T-helper 17 cell (primary cell): Measurements from ENCODE around the gene C4BPB. TPM values are rescaled to one million over a fixed set of nuclear protein-coding genes. Genes with fewer than 3 reads are reported as not detected.

ENCODE experiments used
- ATAC-seq: fragments of 150-1000 bp; cut with Tn5 transposase; 2 replicates; pipeline ENCODE4 v1.10.0; 2021; ENCODE audit warnings: mild to moderate bottlenecking, moderate library complexity
- DNase-seq, 3 donors: peaks; one replicate each; pipeline versions ENCODE4 v3.0.0 to v3.0.0-alpha.2; 2020 to 2021
- H3K9me3 ChIP-seq: one replicate; pipeline ENCODE4 v1.7.0; 2013; ENCODE audit warnings: low read length, mild to moderate bottlenecking; ENCODE audit not compliant: control insufficient read depth, poor library complexity, severe bottlenecking
- H3K27ac Mint-ChIP-seq: one replicate; pipeline ENCODE4 v1.8.0; 2022; ENCODE audit warnings: mild to moderate bottlenecking, moderate library complexity, mixed read lengths
- H3K27me3 Mint-ChIP-seq: one replicate; pipeline ENCODE4 v1.8.0; 2022; ENCODE audit warnings: mixed read lengths
- H3K36me3 Mint-ChIP-seq: one replicate; pipeline ENCODE4 v1.8.0; 2022; ENCODE audit warnings: low read depth, mixed read lengths
- H3K4me1 Mint-ChIP-seq: one replicate; pipeline ENCODE4 v1.8.0; 2022; ENCODE audit warnings: mild to moderate bottlenecking, mixed read lengths
- H3K4me3 Mint-ChIP-seq: one replicate; pipeline ENCODE4 v1.8.0; 2022; ENCODE audit warnings: mild to moderate bottlenecking, moderate library complexity, mixed read lengths
- total RNA-seq, 4 donors: library from RNA in 2 of 4; stranded (reverse) in 2 of 4; gene quantifications; one replicate each; pipeline ENCODE4 v1.2.3 and lab custom pipeline; 2022 to 2026

C4BPB gene
- total RNA-seq, 2 donors from 2014 or later, result 0.27 TPM; not detected in 1

- Mint-ChIP-seq H3K27me3 (no peaks in the 10 kb centered on the region), H3K4me1 (peaks cover 29% of the 10 kb centered on the region), H3K36me3 (no peaks in the 10 kb centered on the region), H3K27ac (peak within 1 kb of the TSS; percentile 95), H3K4me3 (peak within 1 kb of the TSS; percentile 97)
- ATAC-seq (peak; percentile 91), DNase-seq (peak; percentile 91 to 92 (median 91))
- no peaks in the 10 kb centered on the region for H3K9me3 ChIP-seq
These were observed 35.5 kb upstream of the C4BPB start, which contains the start of gene PFKFB2 for GRCh38 chr1:207052911-207053769. Gene PFKFB2, plus strand, starts transcription at chr1:207053275. Its CDS starts 1,443 bp downstream, at chr1:207054718.

- Mint-ChIP-seq H3K27me3 (no peaks in the 10 kb centered on the region), H3K4me3 (peak overlapping the region; percentile 0), H3K4me1 (peaks cover 23% of the 10 kb centered on the region), H3K27ac (peak overlapping the region; percentile 95), H3K36me3 (no peaks in the 10 kb centered on the region)
- DNase-seq (no peak), ATAC-seq (no peak)
- no peaks in the 10 kb centered on the region for H3K9me3 ChIP-seq
These were observed 34.2 kb upstream of the C4BPB start for GRCh38 chr1:207054491-207054890.

- no peak overlapping the region for H3K27ac Mint-ChIP-seq
- no peaks in the 10 kb centered on the region for H3K27me3 Mint-ChIP-seq
- H3K4me1 Mint-ChIP-seq, result peaks cover 17% of the 10 kb centered on the region
- no peaks in the 10 kb centered on the region for H3K9me3 ChIP-seq
- ATAC-seq (no peak), DNase-seq (no peak)
- H3K4me3 Mint-ChIP-seq, result no peak overlapping the region
- no peaks in the 10 kb centered on the region for H3K36me3 Mint-ChIP-seq
These were observed 33.2 kb upstream of the C4BPB start for GRCh38 chr1:207055386-207056001.

DNA sequence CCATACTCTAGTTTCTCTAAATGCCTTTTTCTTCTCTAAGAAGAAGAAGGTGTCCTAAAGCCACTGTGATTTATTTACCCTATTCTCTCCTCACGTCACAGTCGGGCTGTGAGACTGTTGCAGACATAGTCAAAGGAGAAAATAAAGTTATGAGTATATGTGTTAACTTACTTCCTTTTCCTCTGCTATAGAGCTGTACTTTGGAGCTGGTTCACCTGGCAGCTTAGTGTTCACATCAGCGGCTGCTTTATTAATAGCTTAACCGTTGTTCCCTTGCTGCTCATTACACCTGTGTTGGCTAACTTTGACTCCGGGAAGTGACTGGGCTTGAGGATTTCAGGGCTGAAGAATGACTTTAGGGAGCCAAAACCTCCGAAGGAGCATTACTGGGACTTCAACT is 32.0 kb upstream of the C4BPB start:
- no peak for ATAC-seq
- no peak for DNase-seq
- Mint-ChIP-seq H3K4me1 (peaks cover 14% of the 10 kb centered on the region), H3K36me3 (no peaks in the 10 kb centered on the region), H3K4me3 (no peak overlapping the region), H3K27me3 (no peaks in the 10 kb centered on the region), H3K27ac (no peak overlapping the region)
- no peaks in the 10 kb centered on the region for H3K9me3 ChIP-seq

- no peaks in the 10 kb centered on the region for H3K9me3 ChIP-seq
- Mint-ChIP-seq H3K27me3 (no peaks in the 10 kb centered on the region), H3K36me3 (peaks cover 6% of the 10 kb centered on the region), H3K27ac (no peak overlapping the region), H3K4me1 (peaks cover 5% of the 10 kb centered on the region), H3K4me3 (no peak overlapping the region)
- ATAC-seq, result no peak
- DNase-seq, result no peak
These were observed 30.4 kb upstream of the C4BPB start for GRCh38 chr1:207058252-207058651.

- DNase-seq, result no peak
- Mint-ChIP-seq H3K4me1 (peaks cover 2% of the 10 kb centered on the region), H3K27ac (no peak overlapping the region), H3K36me3 (peaks cover 6% of the 10 kb centered on the region), H3K27me3 (no peaks in the 10 kb centered on the region), H3K4me3 (no peak overlapping the region)
- no peaks in the 10 kb centered on the region for H3K9me3 ChIP-seq
- no peak for ATAC-seq
These were observed 29.5 kb upstream of the C4BPB start for GRCh38 chr1:207058878-207059867.

- no peak for ATAC-seq
- no peak for DNase-seq
- Mint-ChIP-seq H3K27me3 (no peaks in the 10 kb centered on the region), H3K4me1 (no peaks in the 10 kb centered on the region), H3K36me3 (peaks cover 6% of the 10 kb centered on the region), H3K27ac (no peak overlapping the region), H3K4me3 (no peak overlapping the region)
- no peaks in the 10 kb centered on the region for H3K9me3 ChIP-seq
These were observed 28.8 kb upstream of the C4BPB start for GRCh38 chr1:207059881-207060280.

DNA sequence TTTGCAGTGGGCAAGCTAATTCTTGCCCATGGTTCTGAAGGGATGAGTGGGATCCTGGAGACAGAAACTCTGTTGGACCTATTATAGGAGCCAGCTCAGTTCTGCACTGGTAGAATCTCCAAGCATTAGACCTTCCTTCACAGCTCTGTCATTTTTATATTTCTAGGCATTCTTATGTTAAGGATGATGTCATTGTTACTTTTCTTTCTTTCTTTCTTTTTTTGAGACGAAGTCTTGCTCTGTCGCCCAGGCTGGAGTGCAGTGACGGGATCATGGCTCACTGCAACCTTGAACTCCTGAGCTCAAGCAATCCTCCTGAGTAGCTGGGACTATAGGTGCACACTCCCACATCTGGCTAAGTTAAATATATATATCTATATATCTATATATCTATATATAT is 28.1 kb upstream of the C4BPB start:
- no peaks in the 10 kb centered on the region for H3K4me1 Mint-ChIP-seq
- peaks cover 6% of the 10 kb centered on the region for H3K36me3 Mint-ChIP-seq
- no peak overlapping the region for H3K27ac Mint-ChIP-seq
- H3K4me3 Mint-ChIP-seq, result no peak overlapping the region
- H3K9me3 ChIP-seq, result no peaks in the 10 kb centered on the region
- H3K27me3 Mint-ChIP-seq, result no peaks in the 10 kb centered on the region
- ATAC-seq (no peak), DNase-seq (no peak)

- no peak overlapping the region for H3K4me3 Mint-ChIP-seq
- no peak for DNase-seq
- ATAC-seq, result no peak
- H3K27ac Mint-ChIP-seq, result no peak overlapping the region
- no peaks in the 10 kb centered on the region for H3K4me1 Mint-ChIP-seq
- peaks cover 6% of the 10 kb centered on the region for H3K36me3 Mint-ChIP-seq
- H3K9me3 ChIP-seq, result no peaks in the 10 kb centered on the region
- no peaks in the 10 kb centered on the region for H3K27me3 Mint-ChIP-seq
These were observed 26.6 kb upstream of the C4BPB start for GRCh38 chr1:207062058-207062457.

- no peaks in the 10 kb centered on the region for H3K9me3 ChIP-seq
- H3K27ac Mint-ChIP-seq, result no peak overlapping the region
- no peak overlapping the region for H3K4me3 Mint-ChIP-seq
- H3K36me3 Mint-ChIP-seq, result peaks cover 6% of the 10 kb centered on the region
- ATAC-seq (no peak), DNase-seq (no peak)
- H3K4me1 Mint-ChIP-seq, result no peaks in the 10 kb centered on the region
- H3K27me3 Mint-ChIP-seq, result no peaks in the 10 kb centered on the region
These were observed 25.6 kb upstream of the C4BPB start for GRCh38 chr1:207063014-207063413.

DNA sequence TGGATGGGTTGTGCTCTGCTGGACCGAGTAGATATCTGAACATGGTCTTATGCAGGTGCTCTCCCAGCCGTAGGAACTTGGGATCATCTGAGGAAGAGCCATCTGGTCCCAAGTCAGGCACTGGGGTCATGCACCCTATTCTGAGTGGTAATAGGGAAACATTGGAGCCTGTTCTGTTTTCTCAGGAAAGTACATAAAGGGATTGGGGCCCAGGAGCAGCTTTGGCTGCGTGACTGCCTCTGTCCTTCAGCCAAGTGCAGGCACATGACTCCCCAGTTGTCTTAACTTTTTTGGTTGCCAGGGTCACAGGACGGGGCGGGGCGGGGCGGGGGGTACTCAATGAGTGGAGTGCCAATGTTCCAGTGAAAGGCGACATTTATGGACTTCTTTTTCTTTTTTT is 24.1 kb upstream of the C4BPB start:
- peaks cover 5% of the 10 kb centered on the region for H3K4me1 Mint-ChIP-seq
- no peak overlapping the region for H3K27ac Mint-ChIP-seq

DNA sequence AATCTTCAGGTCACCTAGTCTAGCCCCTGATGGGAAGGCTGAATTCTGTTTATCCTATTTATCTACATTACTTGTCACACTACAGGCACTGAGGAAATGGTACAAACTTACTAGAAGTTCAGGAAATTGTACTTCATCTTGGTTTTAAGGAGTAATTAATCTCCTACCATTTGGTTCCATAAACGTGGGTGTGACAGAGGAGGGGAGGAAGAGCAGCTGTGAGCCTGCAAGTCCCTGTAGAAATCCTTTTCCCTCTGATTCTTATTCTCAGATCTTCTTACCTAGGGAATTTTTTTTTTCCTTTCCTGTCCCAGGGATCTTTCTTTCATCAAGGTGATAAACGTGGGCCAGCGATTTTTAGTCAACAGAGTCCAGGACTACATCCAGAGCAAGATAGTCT is 21.5 kb upstream of the C4BPB start:
- DNase-seq (no peak), ATAC-seq (no peak)
- Mint-ChIP-seq H3K36me3 (peaks cover 6% of the 10 kb centered on the region), H3K27ac (no peak overlapping the region), H3K4me1 (peaks cover 14% of the 10 kb centered on the region), H3K27me3 (no peaks in the 10 kb centered on the region), H3K4me3 (no peak overlapping the region)
- no peaks in the 10 kb centered on the region for H3K9me3 ChIP-seq

More for the DNA sequence above, 24.1 kb upstream of the C4BPB start:
- DNase-seq, result no peak
- Mint-ChIP-seq H3K4me3 (no peak overlapping the region), H3K27me3 (no peaks in the 10 kb centered on the region), H3K36me3 (peaks cover 6% of the 10 kb centered on the region)
- H3K9me3 ChIP-seq, result no peaks in the 10 kb centered on the region
- ATAC-seq, result no peak

DNA sequence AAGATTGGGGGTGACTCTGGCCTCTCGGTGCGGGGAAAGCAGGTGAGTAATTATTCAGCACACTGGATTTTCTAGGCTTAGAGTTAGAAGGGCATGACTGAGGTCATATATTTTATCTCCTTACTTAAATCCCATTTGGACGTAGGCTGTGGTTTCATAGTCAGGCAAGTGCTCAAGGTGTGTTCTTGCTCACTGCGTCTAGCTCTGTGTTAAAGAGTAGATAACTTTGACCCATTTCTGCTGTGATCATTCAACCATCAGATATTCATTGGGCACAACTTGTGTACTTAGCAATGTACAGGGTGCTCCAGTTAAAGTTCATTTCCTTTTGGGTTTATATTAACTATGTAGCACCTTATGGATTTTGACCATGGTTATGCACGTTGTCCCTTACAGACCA is 21.0 kb upstream of the C4BPB start:
- Mint-ChIP-seq H3K36me3 (peaks cover 3% of the 10 kb centered on the region), H3K4me1 (peaks cover 14% of the 10 kb centered on the region), H3K27me3 (no peaks in the 10 kb centered on the region), H3K4me3 (no peak overlapping the region), H3K27ac (no peak overlapping the region)
- DNase-seq (no peak), ATAC-seq (no peak)
- no peaks in the 10 kb centered on the region for H3K9me3 ChIP-seq
